Measurements from ENCODE around the gene RNF144A.

DNA sequence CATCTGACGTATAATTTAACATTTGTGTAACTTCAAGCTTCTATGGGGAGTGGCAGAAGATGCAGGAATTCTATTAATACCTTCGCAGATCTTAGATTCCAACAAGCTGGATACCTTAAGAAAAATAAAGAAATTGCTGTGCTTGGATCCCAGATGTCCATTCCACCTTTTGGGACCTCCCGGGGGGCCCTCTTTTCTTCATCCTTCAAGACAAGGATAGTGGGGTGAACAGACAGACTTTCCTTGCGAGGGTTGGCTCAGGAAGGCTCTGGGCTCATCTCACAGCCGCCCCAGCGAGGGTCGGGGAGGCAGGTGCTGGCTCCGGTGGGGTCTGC, 509 bp upstream of the RNF144A start:
- TF ChIP-seq, protein P1, sequence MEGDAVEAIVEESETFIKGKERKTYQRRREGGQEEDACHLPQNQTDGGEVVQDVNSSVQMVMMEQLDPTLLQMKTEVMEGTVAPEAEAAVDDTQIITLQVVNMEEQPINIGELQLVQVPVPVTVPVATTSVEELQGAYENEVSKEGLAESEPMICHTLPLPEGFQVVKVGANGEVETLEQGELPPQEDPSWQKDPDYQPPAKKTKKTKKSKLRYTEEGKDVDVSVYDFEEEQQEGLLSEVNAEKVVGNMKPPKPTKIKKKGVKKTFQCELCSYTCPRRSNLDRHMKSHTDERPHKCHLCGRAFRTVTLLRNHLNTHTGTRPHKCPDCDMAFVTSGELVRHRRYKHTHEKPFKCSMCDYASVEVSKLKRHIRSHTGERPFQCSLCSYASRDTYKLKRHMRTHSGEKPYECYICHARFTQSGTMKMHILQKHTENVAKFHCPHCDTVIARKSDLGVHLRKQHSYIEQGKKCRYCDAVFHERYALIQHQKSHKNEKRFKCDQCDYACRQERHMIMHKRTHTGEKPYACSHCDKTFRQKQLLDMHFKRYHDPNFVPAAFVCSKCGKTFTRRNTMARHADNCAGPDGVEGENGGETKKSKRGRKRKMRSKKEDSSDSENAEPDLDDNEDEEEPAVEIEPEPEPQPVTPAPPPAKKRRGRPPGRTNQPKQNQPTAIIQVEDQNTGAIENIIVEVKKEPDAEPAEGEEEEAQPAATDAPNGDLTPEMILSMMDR (IDR thresholded peaks at IDR 0.05), result no peak
- TF ChIP-seq POLR2A (IDR thresholded peaks at IDR 0.05) (no peak), EP300 (IDR thresholded peaks at IDR 0.05) (no peak)

All from tibial nerve (tissue), 4 donors.